ENCODE results near the gene GSKIP.
A peak's percentile ranks its signal among the peaks of the same experiment; 100 is the strongest.

The GSKIP gene

GRCh38 chr14:96422992-96423391, 59.7 kb downstream of the GSKIP start:
- DNase-seq: no peak

GRCh38 chr14:96423446-96424108, 60.3 kb downstream of the GSKIP start:
- DNase-seq: no peak

GRCh38 chr14:96424109-96424989, 61.0 kb downstream of the GSKIP start:
- peak; percentile 70 for DNase-seq

- DNase-seq: no peak
These were observed 70.7 kb downstream of the GSKIP start for GRCh38 chr14:96434040-96434439.
